Neural crest cell (in vitro differentiated cells): ENCODE measurements around the gene DEFB114. TPM values are rescaled to one million over a fixed set of nuclear protein-coding genes. Genes with fewer than 3 reads are reported as not detected.

Experiments
- DNase-seq: peaks from one replicate; pipeline ENCODE4 v3.0.0; 2021; ENCODE audit warnings: low read depth, mixed read lengths, low spot score
- H3K27ac Mint-ChIP-seq: one replicate; pipeline ENCODE4 v1.8.0; 2021; ENCODE audit warnings: mild to moderate bottlenecking, mixed read lengths; ENCODE audit not compliant: unreplicated experiment
- H3K27me3 Mint-ChIP-seq: 2 replicates; pipeline ENCODE4 v1.8.0; 2021; ENCODE audit warnings: low read depth, mild to moderate bottlenecking, mixed read lengths
- H3K36me3 Mint-ChIP-seq: 2 replicates; pipeline ENCODE4 v1.8.0; 2021; ENCODE audit warnings: low read depth, mild to moderate bottlenecking, mixed read lengths
- H3K4me1 Mint-ChIP-seq: 2 replicates; pipeline ENCODE4 v1.8.0; 2021; ENCODE audit warnings: mixed read lengths
- H3K4me3 Mint-ChIP-seq: one replicate; pipeline ENCODE4 v1.8.0; 2021; ENCODE audit warnings: mild to moderate bottlenecking, mixed read lengths
- H3K9me3 Mint-ChIP-seq: 2 replicates; pipeline ENCODE4 v1.8.0; 2021; ENCODE audit warnings: mixed read lengths
- CTCF ChIP-seq: fragments of 200-600 bp; sonication (generic); conservative IDR thresholded peaks from 2 replicates; pipeline ENCODE4 v1.5.0; 2021; ENCODE audit warnings: antibody characterized with exemption, mild to moderate bottlenecking
- long read RNA-seq: library from polyadenylated mRNA; unstranded; transcript quantifications from one replicate; pipeline ENCODE4 v2.0.0, GENCODE V29; 2020
- total RNA-seq: library from RNA; stranded (reverse); gene quantifications from 2 replicates; pipeline ENCODE4 v1.2.1, GENCODE V29; 2021

DEFB114 gene, protein sequence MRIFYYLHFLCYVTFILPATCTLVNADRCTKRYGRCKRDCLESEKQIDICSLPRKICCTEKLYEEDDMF
- not detected in 2 replicates for total RNA-seq
- long read RNA-seq: 0 reads

DNA sequence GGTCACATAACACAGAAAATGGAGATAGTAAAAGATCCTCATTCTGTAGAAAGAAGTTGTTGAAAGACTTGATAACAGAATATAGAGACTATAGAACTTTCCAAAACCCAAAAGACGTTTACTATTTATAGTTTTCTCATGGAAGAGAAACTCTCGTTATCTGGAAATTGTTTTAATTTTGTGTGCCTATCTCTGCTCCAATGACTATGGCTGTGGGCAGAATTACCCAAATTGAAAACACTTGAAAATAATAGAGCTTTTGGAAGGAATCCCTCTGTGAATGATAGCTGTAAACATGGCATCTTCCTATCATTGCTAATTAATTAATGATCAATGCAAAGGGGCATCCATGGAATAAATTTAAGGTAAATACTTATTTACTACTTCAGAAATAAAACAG is at the start of gene DEFB114:
Gene DEFB114, minus strand, starts transcription at position 101 of the 400 bp plus-strand sequence. Its CDS starts 59 bp downstream, at position 42.
- no peaks in the 10 kb centered on the region for H3K4me1 Mint-ChIP-seq
- DNase-seq: no peak
- no peaks in the 10 kb centered on the region for H3K27me3 Mint-ChIP-seq
- peaks cover 1% of the 10 kb centered on the region for H3K9me3 Mint-ChIP-seq
- H3K36me3 Mint-ChIP-seq: no peaks in the 10 kb centered on the region
- no peak within 1 kb of the TSS for H3K4me3 Mint-ChIP-seq
- no peak within 1 kb of the TSS for H3K27ac Mint-ChIP-seq
- no peak for TF ChIP-seq CTCF

DNA sequence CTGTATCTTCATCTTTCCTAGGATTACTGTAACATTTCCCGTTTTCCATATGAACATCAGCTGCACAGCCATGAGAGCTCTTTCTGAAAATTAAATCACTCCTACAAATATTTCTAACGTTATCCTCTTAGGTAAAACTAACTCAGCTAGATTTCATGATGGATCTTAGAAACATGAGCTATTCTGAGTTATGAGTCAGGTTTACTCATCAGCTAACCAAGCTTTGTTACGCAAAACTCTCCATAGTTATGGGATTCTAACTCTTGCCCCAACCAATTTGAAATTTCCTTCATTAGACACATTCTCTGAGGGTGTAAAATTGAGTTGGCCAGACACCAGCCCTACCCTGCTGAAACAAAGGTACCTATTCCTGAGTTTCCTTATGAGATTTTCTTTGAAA is 43.9 kb upstream of the DEFB114 start:
- H3K4me1 Mint-ChIP-seq: no peaks in the 10 kb centered on the region
- no peak overlapping the region for H3K27ac Mint-ChIP-seq
- no peak for TF ChIP-seq CTCF
- no peaks in the 10 kb centered on the region for H3K27me3 Mint-ChIP-seq
- DNase-seq: no peak
- H3K36me3 Mint-ChIP-seq: no peaks in the 10 kb centered on the region
- H3K9me3 Mint-ChIP-seq: no peaks in the 10 kb centered on the region
- H3K4me3 Mint-ChIP-seq: no peak overlapping the region

GRCh38 chr6:50003139-50003538 is 39.2 kb upstream of the DEFB114 start:
- no peak overlapping the region for H3K4me3 Mint-ChIP-seq
- DNase-seq: no peak
- no peak for TF ChIP-seq CTCF

GRCh38 chr6:49995278-49995677 is 31.3 kb upstream of the DEFB114 start:
- H3K4me3 Mint-ChIP-seq: no peak overlapping the region
- no peak for DNase-seq
- no peak overlapping the region for H3K27ac Mint-ChIP-seq
- no peaks in the 10 kb centered on the region for H3K9me3 Mint-ChIP-seq
- H3K4me1 Mint-ChIP-seq: no peaks in the 10 kb centered on the region
- no peaks in the 10 kb centered on the region for H3K27me3 Mint-ChIP-seq
- H3K36me3 Mint-ChIP-seq: no peaks in the 10 kb centered on the region
- TF ChIP-seq CTCF: no peak

More at GRCh38 chr6:50003139-50003538, 39.2 kb upstream of the DEFB114 start:
- H3K4me1 Mint-ChIP-seq: no peaks in the 10 kb centered on the region
- no peaks in the 10 kb centered on the region for H3K9me3 Mint-ChIP-seq
- no peaks in the 10 kb centered on the region for H3K27me3 Mint-ChIP-seq
- no peaks in the 10 kb centered on the region for H3K36me3 Mint-ChIP-seq
- no peak overlapping the region for H3K27ac Mint-ChIP-seq

GRCh38 chr6:49988900-49989299 is 24.9 kb upstream of the DEFB114 start:
- no peak for DNase-seq
- H3K36me3 Mint-ChIP-seq: no peaks in the 10 kb centered on the region
- no peak overlapping the region for H3K4me3 Mint-ChIP-seq
- H3K27ac Mint-ChIP-seq: no peak overlapping the region
- H3K4me1 Mint-ChIP-seq: no peaks in the 10 kb centered on the region
- H3K9me3 Mint-ChIP-seq: no peaks in the 10 kb centered on the region
- TF ChIP-seq CTCF: no peak
- no peaks in the 10 kb centered on the region for H3K27me3 Mint-ChIP-seq
